EH (cell line): ENCODE data around the gene MCEMP1.

Experiments used
- DNase-seq: peaks from one replicate; pipeline ENCODE4 v3.0.0-alpha.2; 2015; ENCODE audit warnings: low read depth

Gene MCEMP1

DNA sequence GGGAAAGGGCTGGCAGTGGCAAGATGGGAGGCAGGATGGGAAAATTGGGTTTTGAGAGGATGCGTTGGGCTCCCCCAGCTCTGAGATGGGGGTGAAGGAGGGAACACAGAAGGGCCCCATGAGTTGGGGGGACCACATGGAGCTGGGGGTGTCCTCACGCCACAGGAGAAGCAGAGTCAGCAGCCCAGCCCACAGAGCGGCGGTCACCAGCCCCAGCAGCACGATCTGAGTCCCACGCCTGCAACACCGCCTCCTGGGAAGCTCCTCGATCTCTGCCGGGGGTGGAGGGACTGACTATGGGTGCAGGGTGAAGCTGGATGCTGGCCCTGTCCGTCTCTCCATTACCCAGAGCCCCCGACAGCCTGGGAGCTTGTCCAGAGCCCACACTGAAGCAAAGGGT is 21.7 kb downstream of the MCEMP1 start:
- DNase-seq = no peak

DNA sequence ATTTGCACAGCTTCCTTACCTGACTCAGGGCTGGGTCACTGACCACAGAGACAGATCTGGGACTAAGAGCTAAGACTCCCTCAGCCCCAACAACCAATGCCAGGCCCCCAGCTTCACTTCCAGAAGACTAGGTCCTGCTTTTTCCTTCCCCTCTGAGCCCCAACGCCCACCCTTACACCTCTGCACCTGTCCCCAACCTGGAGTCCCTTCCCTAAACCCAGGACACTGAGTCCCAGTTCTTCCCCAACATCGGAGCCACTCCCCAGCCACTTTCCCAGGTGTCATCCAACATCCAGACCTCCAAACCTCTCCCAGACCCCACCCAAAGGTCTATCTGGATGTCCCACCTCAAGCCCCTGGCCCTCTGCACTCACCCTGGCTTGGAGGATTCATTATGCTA is 22.1 kb downstream of the MCEMP1 start:
- no peak for DNase-seq

DNA sequence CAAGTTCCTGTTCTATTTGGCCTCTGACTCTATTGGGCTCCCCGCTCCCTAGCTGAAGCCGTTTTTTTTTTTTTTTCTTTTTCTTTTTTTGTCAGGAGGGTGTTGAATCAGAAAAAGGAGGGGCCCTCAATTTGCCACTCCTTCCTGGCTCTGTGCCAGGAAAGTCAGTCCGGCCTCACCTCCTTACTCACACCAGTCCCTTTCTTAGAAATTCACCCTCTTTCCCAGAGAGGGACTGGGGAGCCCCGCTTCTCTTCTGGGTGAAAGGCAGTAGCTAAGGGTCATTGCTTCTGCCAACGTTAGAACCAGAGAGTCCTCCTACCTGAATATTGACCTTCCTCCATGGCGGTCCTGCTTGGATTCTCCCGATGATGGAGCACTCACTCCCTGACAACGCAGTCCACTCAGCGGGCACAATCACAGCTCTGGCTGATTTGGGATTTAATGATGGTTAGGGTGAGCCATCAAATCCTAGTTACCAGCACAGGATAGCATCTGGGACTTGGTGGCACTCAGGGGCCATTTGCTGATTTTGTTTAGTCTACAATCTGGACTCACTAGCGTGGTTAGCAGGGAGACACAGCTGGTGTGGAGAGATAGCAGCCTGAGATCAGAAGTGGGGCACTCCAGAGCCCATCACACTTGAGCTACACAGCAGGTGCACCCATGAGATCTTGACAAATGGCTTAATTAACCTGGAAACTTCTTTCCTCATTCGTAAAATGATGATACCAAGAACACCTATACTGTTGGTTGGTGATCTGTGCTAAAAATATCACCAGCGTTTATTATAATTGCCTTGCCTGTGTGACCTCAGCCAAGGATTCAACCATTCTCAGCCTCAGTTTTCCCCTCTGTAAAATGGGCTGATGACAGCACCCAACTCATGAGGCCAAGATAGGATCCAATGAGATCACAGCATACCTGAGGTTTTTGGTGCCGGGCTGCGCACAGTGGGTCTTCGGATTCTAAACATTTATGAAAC is 22.8 kb downstream of the MCEMP1 start:
- no peak for DNase-seq

DNA sequence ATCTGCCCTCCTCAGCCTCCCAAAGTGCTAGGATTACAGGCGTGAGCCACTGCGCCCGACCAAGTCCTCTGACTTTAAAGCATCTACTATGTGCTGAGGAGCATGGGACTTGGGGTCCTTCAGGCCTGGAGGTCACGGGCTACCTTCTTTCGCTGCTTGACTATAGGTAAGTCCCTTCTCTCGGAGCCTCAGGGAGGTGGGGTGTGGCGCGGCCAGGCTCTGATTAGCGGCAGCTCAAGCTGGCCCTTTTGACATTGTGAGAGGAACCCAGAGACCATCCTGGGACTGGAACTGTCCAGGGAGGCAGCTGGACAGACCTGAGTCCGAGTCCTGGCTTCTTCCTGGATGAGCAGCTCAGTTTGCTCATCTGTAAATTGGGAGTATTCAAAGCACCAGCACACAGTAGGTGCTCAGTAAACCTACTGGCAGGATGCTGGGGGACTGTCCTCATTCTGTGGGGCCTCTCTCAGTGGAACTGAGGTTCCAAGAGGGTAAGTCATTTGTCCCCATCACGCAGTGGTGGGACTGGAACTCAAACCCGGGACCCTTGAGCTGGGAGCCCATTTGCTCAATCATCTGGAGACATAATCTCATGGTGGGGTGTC is 24.3 kb downstream of the MCEMP1 start:
- no peak for DNase-seq

DNA sequence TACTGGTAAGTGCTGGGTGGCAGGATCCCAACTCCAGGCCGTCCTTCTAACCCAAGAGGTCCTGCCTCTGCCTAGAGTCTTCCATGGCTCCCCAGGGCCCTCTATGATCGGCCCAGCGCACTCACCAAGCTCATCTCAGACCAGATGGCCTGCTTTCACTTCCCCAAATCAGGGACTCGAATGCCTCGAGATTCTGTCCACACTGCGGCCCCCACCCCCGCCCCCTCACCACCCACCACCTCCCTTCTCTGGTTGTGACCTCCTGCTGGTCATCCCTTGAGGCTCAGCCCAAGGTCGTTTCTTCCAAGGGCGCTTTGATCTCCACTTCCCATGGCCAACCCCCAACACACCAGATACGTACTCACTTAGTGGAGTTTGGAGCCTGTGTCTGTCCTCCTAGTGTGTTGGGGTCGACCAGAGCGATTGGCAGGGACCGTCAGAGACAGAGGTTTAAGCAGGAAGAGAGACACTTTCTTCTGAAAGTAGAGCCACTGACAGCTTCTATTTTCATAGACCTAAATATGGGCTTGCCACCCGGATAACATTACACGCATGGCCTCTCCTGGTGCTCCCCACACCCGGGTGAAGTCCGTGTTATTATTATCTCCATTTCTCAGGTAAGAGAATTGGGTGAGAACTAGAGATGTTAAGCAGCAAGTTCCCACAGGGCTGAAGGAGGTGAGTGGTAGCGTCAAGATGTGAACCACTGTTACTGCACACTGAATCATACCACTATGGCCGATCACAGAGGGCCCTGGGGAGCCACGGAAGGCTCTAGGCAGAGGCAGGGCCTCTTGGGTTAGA is 25.0 kb downstream of the MCEMP1 start, which contains the start of gene FCER2:
Gene FCER2, minus strand, starts transcription at position 478 of the 804 bp plus-strand sequence. CDS start 2,371 bp downstream, outside the sequence.
- no peak for DNase-seq

DNA sequence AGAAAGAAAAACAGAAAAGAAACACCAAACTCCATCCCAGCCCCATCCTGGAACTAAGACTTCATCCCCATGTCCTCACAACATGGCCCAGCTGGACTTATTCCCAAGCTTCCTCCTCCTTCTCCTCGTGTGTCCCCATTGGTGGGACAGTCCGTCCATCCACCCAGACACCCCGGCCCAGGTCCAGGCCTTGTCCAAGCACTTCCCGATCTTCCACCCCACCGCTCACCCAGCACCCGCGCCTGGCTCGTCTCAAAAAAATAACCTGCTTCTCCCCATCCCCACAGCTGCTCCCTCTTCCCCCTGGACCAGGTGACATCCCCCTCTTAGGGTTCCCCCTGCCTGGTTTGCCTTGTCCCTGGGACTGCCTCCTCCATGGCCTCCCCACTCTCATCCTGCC is 26.4 kb downstream of the MCEMP1 start:
- no peak for DNase-seq

DNA sequence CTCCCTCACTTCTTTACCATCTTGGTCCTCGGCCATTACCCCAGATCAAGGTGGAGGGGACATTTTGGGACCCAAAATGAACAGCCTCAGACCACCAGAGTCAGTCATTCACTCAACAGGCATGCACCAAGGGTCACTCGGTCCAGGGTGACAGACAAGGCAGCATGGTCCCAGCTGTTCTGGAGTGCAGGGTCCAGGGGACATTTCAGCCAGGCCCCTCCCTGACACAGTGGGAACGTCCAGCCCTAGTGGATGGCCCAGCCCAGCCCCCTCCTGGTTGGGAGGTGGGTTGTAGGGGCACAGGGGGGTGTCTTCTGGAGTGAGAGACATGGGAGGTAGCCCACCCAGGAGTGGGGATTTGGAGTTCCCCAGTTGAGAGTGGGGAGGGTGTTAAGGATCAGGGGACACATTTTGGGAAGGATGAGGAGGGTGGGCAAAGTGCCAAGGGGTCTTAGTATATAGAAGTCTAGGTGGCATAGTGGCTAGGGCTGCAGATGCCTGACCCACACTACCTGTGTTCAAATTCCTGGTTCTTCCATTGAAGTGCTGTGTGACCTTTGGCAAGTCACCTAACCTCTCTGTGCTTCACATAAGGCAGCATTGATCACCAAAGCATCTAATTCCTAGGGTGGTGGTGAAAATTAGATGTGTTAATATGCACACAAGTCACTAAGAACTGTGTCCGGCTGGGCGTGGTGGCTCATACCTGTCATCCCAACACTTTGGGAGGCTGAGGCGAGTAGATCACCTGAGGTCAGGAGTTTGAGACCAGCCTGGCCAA is 27.6 kb downstream of the MCEMP1 start:
- DNase-seq = no peak

DNA sequence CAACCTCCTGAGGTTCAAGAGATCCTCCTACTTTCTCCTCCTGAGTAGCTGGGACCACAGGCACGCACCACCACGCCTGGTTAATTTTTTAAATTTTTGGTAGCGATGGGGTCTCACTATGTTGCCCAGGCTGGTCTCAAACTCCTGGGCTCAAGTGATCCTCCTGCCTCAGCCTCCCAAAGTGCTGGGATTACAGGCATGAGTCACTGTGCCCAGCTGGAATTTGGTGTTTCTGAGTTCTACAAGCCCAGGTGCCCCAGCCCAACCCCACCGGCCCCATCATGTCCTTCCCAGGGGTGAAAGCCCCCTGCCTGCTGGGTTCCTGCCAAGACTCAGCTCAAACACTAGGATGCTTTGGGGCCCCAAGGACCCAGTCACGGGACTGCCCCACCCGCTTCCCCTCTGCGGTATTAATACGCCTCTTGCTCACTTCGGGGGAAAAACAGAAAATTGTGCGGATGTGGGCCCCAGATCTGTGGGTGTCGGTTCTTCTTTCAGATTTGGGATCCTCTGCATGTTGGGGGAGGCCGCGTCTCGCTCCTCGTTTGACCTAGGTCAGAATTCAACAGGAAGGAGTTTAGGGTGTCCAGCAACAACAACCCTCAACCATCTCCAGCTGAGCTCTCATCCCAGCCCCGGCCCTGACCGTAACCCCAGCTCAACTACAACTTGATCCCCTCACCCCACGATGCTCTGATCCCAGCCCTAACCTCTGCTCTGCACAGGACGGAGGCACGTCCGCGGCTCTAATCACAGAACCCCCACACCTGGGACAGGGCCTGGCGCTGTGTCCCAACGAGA is 28.7 kb downstream of the MCEMP1 start:
- no peak for DNase-seq

DNA sequence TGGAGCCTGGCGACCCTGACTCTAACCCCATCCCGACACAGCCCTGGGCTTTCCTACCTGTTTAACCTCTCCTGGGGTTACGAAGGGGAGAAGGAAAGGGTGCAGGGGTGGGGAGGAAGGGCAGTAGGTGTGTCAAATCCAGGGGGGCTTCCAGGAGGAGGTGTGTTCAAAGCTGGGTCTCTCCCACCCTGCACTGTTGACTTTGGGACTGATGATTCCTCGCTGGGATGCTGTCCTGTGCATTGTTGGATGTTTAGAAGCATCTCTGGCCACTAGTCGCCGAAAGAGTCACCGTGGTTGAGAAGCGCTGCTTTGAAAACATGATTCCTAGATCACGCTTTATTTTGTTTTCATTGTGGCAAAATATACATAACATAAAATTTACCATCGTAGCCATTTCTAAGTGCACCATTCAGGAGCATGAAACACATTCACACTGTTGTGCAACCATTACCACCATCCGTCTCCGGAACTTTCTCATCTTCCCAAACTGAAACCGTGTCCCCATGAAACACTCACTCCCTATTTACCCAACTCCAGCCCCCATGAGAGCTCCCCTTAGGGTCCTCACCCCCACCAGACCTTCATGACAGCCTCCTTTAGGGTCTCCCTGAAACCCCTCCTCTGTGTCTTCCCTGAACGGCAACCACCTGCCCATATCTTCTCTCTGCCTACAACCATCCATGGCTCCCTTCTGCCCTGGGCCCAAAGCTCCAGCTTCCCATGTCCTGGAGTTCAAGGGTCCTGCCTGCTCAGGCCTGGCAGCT is 29.5 kb downstream of the MCEMP1 start:
- DNase-seq = no peak

DNA sequence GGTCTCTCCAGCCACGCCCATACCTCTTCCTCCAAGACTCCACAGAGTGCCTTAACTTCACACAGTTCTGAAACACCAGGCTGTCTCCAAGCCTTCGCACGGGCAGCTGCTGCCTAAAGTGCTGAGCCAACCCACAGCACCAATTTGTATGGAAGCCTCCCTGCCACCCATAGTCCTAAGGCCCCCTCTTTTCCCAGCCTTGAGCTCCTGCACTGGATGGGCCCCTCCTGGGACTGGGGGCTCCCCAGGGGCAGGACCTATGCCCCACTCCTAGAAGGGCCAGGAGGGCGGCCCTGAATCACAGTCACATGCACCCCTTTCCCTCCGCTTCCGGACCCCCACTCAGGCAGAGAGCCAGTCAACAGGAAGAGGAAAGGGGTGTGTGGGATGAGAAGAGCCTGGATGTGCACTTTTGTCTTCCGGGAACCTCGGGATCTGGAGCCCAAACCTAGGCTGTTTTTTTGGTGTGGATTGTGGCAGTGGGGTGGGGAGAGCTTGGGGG is 30.1 kb downstream of the MCEMP1 start:
- no peak for DNase-seq

DNA sequence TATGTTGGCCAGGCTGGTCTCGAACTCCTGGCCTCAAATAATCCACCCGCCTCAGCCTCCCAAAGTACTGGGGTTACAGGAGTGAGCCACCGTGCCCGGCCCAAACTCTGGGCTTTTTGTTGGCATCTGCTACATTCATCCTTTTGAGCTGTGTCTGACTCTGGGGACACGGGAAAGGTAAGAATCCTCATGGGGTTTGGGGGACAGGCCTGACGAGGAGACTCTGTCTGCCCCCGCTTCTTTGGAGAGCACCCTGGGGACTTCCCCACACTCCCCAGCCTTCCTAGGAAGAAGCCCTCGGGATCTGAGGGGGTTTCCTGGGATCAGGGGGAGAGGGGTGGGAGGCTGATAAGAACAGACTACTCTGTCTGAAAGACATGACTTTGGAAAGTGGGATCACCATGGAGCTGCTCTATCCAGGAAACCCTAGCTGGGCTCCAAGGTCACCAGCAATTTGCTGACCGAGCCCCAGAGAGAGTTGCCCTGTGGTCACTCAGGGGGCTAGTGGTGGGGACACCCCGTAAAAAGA is 33.1 kb downstream of the MCEMP1 start:
- no peak for DNase-seq

DNA sequence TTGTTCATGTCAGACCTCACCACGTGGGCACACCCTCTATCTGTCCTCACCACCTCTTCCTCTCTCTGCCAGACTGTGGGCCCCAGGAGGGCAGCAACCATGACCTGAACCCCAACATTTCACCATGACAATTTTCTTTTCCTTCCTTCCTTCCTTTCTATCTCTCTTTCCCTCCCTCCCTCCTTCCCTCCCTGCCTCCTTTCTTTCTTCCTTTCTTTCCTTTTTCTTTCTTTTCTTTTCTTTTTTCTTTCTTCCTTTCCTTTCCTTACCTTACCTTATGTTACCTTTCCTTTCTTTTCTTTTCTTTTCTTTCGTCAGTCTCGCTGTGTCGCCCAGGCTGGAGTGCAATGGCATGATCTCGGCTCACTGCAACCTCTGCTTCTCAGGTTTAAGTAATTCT is 33.7 kb downstream of the MCEMP1 start:
- no peak for DNase-seq

DNA sequence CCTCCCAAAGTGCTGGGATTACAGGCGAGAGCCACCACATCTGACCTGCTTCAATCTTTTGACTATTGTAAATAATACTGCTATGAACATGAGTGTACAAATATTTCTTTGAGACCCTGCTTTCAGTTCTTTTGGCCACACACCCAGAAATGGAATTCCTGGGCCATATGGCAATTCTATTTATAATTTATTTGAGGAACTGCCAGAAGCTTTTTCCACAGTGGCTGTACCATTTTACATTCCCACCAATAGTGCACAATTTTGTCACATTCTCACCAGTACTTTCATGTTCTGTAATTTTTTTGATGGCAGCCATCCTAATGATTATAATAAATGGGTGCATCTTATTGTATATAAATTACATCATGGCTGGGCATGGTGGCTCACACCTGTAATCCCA is 38.8 kb downstream of the MCEMP1 start:
- no peak for DNase-seq

DNA sequence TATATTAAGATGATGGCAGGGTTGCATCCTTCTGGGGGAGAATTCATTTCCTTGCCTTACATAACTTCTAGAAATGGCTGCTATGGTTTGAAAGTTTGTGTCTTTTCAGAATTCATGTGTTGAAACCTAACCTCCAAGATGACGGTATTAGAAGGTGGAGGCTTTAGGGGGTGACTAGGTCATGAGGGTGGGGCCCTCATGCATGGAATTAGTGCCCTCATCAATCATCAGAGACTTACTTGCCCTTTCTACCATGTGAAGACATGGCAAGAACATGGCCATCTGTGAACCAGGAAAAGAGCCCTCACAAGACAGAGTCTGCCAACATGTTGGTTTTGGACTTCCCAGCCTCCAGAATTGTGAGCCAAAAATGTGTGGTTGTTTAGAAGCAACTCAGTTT is 39.9 kb downstream of the MCEMP1 start:
- no peak for DNase-seq

DNA sequence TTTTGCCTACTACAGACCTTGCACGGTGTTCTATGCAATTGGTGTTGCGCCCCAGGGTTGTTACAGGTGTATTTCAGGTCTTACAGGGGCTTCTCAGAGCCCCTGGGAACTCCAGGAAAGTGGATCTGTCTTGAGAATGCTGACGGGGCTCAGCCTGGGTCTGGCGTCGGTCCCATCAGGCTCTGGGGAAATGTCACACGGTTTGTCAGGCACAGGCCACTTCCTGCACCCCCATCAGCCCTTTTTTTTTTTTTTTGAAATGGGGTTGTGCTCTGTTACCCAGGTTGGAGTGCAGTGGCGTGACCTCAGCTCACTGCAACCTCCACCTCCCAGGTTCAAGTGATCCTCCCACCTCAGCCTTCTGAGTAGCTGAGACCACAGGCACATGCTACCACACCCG is 41.8 kb downstream of the MCEMP1 start:
- no peak for DNase-seq

DNA sequence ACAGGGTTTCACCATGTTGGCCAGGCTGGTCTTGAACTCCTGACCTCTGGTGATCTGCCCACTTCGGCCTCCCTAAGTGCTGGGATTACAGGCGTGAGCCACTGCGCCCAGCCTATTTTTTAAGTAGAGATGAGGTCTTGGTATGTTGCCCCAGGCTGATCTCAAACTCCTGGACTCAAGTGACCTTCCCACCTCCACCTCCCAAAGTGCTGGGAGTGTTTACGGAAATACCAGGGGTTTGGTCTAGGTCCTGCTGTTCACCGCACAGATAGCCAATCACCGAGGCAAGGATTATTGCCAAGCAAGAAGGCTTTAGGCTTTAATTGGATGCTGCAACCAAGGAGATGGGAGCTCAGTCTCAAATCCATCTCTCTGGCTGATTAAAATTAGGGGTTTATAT is 43.5 kb downstream of the MCEMP1 start:
- DNase-seq = no peak

DNA sequence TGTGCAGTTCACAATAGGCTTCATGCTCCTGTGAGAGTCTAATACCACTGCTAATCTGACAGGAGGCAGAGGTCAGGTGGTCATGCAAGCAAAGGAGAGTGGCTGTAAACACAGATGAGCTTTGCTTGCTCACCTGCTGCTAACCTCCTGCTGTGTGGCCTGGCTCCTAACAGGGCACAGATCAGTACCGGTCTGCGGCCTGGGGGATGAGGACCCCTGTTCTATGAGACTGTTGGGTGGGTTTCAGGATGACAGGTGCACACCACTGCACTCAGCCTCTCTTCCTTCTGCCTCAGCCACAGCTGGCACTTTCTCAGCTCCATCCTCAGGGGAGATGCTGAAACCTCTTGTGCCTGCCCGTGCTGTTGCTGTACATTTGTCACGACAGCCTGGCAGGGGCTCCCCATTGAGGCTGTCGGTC is 45.4 kb downstream of the MCEMP1 start:
- no peak for DNase-seq

DNA sequence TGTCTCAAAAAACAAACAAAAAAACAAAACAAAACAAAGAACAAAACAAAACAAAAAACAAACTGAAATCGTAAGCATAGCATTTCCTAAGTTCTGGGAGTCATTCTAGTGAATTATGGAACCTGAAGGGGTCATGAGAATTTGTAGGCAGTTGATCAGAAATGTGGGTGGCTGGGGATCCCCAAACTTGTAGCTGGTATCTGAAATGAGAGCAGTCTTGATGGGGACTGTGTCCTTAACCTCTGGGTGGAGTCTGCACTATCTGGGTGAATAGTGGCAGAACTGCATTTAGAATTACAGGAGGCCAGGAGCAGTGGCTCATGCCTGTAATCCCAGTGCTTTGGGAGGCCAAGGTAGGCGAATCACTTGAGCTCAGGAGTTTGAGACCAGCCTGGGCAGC is 48.9 kb downstream of the MCEMP1 start:
- DNase-seq = no peak

DNA sequence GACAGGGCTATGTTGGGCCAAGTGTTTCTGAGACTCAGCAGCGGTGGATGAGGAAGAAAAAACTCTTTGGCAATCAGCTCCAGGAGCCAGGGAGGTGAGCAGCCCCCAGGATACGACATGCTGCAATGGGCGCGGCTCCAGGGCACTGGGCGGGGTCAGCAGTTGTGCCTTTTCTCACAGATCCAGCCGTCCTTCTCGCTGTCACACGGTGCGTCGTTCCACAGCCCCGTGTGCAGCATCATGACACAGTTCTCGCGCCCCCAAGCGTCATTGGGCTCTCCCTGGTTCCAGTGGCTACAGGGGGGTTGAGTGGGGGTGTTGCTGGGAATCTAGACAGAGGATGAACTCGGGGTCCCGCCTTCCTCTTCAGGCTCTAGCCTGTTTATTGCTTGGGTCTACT is 52.3 kb downstream of the MCEMP1 start:
- DNase-seq = no peak
